Peyer's patch (tissue), 4 donors: ENCODE measurements around the gene SHOC1.

Experiments used
- CTCF ChIP-seq, 6 experiments: fragments of 450-650 bp in 4 of 6; fragments of 200-600 bp in 2 of 6; sonication (generic) in 1 of 6; IDR thresholded peaks; one replicate each; pipeline ENCODE4 v1.5.1; 2017 to 2019; ENCODE audit warnings: antibody characterized with exemption in 6 of 6, mild to moderate bottlenecking in 3 of 6, moderate library complexity in 1 of 6
- POLR2A ChIP-seq, 2 donors: fragments of 450-650 bp; IDR thresholded peaks; one replicate each; pipeline ENCODE4 v1.5.1; 2017; ENCODE audit warnings: antibody characterized with exemption in 2 of 2, mild to moderate bottlenecking in 2 of 2, moderate library complexity in 2 of 2

DNA sequence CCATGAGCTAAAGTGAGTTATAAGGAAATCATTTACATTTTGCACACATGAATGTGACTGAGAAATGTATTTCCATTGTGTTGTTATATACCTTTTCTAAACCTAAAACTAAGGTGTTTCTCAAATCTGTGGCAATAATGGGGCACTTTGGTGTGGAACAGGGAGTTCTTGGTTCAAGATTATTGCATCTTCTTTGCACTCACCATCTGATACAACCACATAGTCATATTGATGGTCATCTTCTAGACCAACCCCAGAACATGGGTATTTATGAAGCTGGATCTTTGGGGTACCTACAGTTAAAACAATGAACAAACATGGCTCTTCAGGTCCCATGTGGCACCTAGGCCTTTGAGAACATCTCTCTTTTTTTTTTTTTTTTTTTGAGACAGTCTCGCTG lies 24.6 kb upstream of the SHOC1 start:
- TF ChIP-seq CTCF (IDR thresholded peaks at IDR 0.05) (no peak), POLR2A (IDR thresholded peaks at IDR 0.05) (no peak)
